GM19193 (cell line): ENCODE data around the gene SIGLEC9.

Experiments used
- POLR2A ChIP-seq: IDR thresholded peaks from 4 replicates; pipeline ENCODE4 v1.6.1; 2011; ENCODE audit not compliant: insufficient read depth, insufficient read length; ENCODE audit errors: extremely low read depth

Gene SIGLEC9

GRCh38 chr19:51091895-51092873 is 32.5 kb upstream of the SIGLEC9 start:
- TF ChIP-seq POLR2A = no peak

DNA sequence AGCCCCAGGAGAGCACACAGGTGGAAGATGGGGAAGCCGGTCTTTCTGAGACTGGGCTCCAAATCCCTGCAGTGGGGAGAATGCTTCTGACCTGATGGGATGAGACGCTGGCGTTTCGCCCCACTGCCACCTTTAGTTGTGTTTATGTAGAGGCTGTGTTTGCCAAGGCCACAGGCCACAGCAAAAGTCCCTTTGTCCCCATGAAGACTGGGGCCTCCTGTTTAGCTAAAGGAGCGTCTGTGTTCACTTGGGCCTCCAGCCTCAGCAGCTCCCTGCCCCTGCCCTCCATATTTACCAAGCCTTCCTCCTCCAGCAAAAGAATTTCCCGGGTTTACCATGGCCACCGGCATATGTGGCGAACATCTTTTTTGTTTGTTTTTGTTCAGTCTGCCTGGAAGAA is 31.6 kb upstream of the SIGLEC9 start:
- no peak for TF ChIP-seq POLR2A

- TF ChIP-seq POLR2A = no peak
Observed at GRCh38 chr19:51093510-51094345, 31.0 kb upstream of the SIGLEC9 start.

DNA sequence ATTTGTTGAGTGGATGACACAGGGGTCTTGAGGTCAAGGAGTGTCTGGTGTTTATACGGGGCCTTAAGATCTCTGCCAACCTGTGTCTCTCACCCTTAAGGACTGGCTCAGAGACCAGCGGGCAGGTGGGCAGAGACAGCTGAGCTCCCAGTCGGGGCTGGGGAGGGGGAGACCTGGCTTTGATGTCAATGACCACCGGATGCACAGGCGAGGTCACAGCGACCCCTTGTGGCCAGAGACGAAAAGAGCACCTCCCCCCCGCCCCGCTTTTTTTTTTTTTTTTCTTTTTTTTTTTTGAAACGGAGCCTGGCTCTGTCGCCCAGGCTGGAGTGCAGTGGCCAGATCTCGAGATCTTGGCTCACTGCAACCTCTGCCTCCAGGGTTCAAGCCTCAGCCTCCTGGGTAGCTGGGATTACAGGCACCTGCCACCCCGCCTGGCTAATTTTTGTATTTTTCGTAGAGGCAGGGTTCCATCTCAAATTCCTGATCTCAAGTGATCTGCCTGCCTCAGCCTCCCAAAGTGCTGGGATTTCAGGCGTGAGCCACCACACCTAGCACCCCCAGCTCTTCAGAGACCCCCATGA is 29.9 kb upstream of the SIGLEC9 start:
- TF ChIP-seq POLR2A = no peak

DNA sequence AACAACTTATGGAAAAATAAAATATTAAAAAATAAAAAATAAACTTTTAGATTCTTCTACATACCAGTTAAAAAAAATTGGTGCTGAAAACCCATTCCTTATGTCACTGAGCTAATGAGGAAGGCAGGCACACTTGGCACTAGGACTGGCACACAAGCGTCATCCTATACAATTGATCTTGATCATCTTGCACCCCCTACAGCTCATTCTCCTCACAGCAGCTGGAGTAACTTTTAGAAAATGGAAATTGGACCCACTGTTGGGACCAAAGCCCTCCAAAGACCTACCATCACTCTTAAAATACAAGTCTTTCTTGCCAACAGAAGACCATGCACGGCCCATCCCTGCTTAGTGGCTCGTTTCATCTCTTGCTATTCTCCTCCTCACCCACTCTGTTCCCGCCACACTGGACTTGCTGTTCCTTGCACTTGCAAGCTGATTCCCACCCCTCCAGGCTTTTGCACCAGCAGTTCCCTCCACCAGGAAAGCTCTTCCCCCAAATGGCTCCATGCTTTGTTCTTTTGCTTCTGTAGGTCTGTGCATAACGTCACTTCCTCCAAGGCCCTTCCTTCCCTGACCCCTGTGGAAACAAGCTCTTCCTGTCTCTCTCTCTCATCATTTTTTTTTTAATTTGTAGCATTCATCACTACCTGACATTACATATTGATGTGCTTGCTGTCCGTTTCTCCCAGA is 28.1 kb upstream of the SIGLEC9 start:
- TF ChIP-seq POLR2A = no peak

DNA sequence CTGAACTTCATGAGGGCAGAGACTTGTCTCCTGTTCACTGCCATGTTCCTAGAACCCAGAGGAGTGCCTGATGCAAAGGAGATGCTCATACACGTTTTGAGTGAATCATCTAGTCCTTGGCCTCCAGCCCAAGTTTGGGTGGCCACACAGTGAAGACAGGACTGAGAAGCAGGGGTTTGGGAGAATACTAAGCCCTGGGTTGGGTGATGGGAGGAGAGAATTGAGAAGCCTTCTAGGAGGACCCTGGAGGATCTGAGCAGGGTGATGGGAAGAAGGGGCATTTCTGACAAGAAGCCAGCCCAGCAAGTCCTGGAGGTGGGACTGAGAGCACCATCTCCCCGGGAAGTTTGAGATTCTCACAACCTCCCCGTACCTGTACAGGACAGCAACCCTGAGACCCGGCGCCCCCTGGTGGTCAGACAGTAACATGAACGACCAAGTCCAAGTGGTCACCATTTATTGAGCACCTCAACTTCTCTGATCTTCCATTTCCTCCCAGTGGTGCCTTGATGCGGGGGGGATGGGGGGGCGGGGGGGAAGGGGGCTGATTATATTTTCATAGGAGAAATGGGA is 27.5 kb upstream of the SIGLEC9 start:
- no peak for TF ChIP-seq POLR2A

- TF ChIP-seq POLR2A = no peak
Observed at GRCh38 chr19:51097796-51098195, 26.9 kb upstream of the SIGLEC9 start.

GRCh38 chr19:51098365-51099046 is 26.2 kb upstream of the SIGLEC9 start:
- TF ChIP-seq POLR2A = no peak

DNA sequence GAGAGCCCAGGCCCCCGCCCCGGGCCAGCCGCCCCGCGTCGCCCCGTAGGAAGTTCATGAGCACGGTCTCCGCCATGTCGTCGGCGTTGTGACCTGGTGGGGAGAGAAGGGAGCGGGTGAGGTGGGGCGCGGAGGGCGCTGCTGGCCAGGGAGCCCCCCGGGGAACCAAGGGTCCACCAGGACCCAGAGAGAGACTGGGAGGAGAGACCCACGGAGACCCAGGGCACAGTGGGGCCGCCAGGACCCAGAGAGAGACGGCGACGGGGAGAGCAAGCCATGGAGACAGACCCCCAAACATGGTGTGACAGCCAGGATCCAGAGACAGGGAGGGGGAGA is 25.7 kb upstream of the SIGLEC9 start:
- TF ChIP-seq POLR2A = no peak

- no peak for TF ChIP-seq POLR2A
Observed at GRCh38 chr19:51100601-51101000, 24.1 kb upstream of the SIGLEC9 start.

DNA sequence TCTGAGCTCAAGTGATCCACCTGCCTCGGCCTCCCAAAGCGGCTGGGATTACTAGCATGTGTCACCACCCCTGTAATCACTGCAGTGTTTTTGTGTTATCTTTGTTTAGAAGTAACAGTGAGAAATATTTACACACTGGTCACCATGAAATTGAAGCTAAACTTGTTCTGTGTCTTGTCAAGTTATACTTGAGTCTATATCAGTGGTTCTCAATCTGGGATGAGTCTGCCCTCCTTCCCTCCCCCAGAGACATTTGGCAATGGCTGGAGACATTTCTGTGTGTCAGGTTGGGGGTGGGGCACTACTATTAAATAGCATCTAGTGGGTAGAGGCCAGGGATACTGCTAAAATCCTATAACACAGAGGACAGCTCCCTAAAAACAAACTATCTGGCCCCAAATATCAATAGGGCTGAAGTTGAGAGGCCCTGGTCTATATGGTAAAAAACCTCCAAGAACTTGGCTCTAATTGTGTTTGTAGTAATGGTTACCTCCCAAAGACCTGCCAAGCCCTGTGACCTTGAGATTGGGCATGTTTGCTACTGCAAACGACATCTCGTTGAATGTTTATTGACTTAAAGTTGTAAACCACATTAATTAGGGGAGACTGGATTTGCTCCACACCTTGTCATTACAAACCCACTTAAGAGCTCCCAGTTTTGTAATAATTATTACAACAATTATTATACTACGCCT is 23.4 kb upstream of the SIGLEC9 start:
- no peak for TF ChIP-seq POLR2A

DNA sequence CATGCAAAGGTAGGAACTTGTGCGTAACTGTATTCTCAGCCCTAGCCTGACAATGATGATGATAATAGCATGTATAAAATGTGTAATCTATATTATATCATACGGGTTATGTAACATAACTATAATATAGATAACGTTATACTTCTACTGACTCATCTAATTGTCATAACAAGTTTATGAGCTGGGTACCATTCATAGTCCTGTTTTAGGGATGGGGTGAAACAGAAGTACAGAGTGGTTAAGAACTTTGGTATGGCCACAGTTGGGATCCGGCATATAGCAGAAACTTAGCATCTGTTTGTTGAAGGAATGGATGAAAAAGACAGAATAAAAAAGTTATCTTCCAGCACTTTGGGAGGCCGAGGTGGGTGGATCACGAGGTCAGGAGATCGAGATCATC is 21.7 kb upstream of the SIGLEC9 start:
- TF ChIP-seq POLR2A = no peak

DNA sequence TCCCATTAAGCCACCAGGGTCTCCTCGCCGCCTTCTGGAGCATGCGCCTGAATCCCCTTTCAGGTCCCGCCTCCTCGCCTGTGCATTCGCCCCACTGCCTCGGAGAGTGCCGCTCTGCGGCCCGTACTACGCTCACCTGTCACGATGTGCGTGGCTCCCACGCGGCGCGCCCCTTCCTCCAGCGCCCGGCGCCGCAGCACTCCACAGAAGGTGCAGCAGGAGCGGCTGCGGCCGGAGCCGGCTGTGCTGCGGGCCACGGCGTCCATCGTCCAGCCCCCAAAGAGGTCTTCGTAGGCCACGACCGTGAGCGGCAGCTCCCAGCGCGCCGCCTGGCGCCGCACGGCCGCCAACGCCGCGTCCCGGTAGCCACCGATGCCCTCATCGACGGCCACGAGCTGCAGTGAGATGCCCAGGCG is 20.8 kb upstream of the SIGLEC9 start:
- TF ChIP-seq POLR2A = no peak
